Vagina (tissue), 2 donors: ENCODE data around the gene SPRR2E.
"Not testable (repeated sequence)": the region's sequence is repeated elsewhere in the genome, so short reads cannot be mapped to it uniquely, and the experiment has no call there.

Experiments
- POLR2A ChIP-seq, 2 donors: fragments of 450-650 bp; IDR thresholded peaks; one replicate each; pipeline ENCODE4 v1.6.1; 2017; ENCODE audit warnings: antibody characterized with exemption in 2 of 2, mild to moderate bottlenecking in 2 of 2, moderate library complexity in 2 of 2
- POLR2AphosphoS5 ChIP-seq, 2 donors: sonication (generic); formaldehyde crosslinking; IDR thresholded peaks; one replicate each; pipeline ENCODE4 v1.9.0; 2017; ENCODE audit warnings: antibody characterized with exemption in 2 of 2, mild to moderate bottlenecking in 2 of 2, low read depth in 1 of 2; ENCODE audit not compliant: insufficient read depth in 1 of 2
- TF ChIP-seq, protein P1 (sequence below), 3 experiments: fragments of 450-650 bp in 2 of 3; fragments of 200-600 bp in 1 of 3; sonication (generic) in 1 of 3; IDR thresholded peaks; one replicate each; pipeline ENCODE4 v1.5.1; 2017 to 2019; ENCODE audit warnings: antibody characterized with exemption in 3 of 3, mild to moderate bottlenecking in 2 of 3, moderate library complexity in 2 of 3

DNA sequence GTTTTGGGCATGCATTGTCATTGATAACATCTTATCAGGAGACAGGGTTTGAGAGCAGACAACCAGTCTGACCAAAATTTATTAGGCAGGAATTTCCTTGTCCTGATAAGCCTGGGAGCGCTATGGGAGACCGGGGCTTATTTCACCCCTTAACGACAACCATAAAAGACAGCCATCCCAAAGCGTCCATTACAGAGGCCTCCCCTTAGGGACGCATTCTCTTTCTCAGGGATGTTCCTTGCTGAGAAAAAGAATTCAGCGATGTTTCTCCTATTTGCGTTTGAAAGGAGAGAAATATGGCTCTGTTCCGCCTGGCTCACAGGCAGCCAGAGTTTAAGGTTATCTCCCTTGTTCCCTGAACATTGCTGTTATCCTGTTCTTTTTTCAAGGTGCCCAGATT lies 29.5 kb upstream of the SPRR2E start:
- TF ChIP-seq, protein P1, sequence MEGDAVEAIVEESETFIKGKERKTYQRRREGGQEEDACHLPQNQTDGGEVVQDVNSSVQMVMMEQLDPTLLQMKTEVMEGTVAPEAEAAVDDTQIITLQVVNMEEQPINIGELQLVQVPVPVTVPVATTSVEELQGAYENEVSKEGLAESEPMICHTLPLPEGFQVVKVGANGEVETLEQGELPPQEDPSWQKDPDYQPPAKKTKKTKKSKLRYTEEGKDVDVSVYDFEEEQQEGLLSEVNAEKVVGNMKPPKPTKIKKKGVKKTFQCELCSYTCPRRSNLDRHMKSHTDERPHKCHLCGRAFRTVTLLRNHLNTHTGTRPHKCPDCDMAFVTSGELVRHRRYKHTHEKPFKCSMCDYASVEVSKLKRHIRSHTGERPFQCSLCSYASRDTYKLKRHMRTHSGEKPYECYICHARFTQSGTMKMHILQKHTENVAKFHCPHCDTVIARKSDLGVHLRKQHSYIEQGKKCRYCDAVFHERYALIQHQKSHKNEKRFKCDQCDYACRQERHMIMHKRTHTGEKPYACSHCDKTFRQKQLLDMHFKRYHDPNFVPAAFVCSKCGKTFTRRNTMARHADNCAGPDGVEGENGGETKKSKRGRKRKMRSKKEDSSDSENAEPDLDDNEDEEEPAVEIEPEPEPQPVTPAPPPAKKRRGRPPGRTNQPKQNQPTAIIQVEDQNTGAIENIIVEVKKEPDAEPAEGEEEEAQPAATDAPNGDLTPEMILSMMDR (IDR thresholded peaks at IDR 0.05) = not testable (repeated sequence)
- TF ChIP-seq POLR2A (IDR thresholded peaks at IDR 0.05); POLR2AphosphoS5 (IDR thresholded peaks at IDR 0.05; ENCODE audit: insufficient read depth in 1 of 2, low read depth in 1 of 2): not testable (repeated sequence)
